RWPE2 (cell line): Measurements from ENCODE around the gene DHX58.

Experiments used
- ATAC-seq: fragments of 200-7000 bp; cut with Tn5 transposase; 3 replicates; pipeline ENCODE4 v1.9.1; 2021; ENCODE audit warnings: low read depth
- DNase-seq: peaks from one replicate; pipeline ENCODE4 v3.0.0-alpha.2; 2020; ENCODE audit warnings: low spot score
- H3K27ac ChIP-seq: fragments of 450-650 bp; 2 replicates; pipeline ENCODE4 v1.5.1; 2017; ENCODE audit warnings: mild to moderate bottlenecking; ENCODE audit not compliant: poor library complexity, severe bottlenecking
- H3K27me3 ChIP-seq: fragments of 250-450 bp; sonication (Bioruptor Pico); 2 replicates; pipeline ENCODE4 v1.5.1; 2021; ENCODE audit warnings: mild to moderate bottlenecking, moderate library complexity; ENCODE audit not compliant: insufficient read depth, poor library complexity, severe bottlenecking
- H3K36me3 ChIP-seq: fragments of 250-450 bp; sonication (Bioruptor Pico); 2 replicates; pipeline ENCODE4 v1.5.1; 2020; ENCODE audit warnings: low read depth, mild to moderate bottlenecking, moderate library complexity
- H3K4me1 ChIP-seq: fragments of 250-450 bp; sonication (Bioruptor Pico); 2 replicates; pipeline ENCODE4 v1.5.1; 2021; ENCODE audit warnings: mild to moderate bottlenecking, moderate library complexity; ENCODE audit not compliant: insufficient read depth, poor library complexity, severe bottlenecking
- H3K4me3 ChIP-seq: fragments of 250-450 bp; sonication (Bioruptor Pico); 2 replicates; pipeline ENCODE4 v1.5.1; 2021; ENCODE audit warnings: mild to moderate bottlenecking, moderate library complexity; ENCODE audit not compliant: severe bottlenecking
- H3K9me3 ChIP-seq: fragments of 250-450 bp; sonication (Bioruptor Pico); 2 replicates; pipeline ENCODE4 v1.5.1; 2021; ENCODE audit warnings: mild to moderate bottlenecking, moderate library complexity; ENCODE audit not compliant: severe bottlenecking
- TF ChIP-seq, protein P1 (sequence below): fragments of 450-650 bp; IDR thresholded peaks from one replicate; pipeline ENCODE4 v1.5.1; 2017; ENCODE audit warnings: mild to moderate bottlenecking, moderate library complexity; ENCODE audit not compliant: poor library complexity, severe bottlenecking

Gene DHX58

DNA sequence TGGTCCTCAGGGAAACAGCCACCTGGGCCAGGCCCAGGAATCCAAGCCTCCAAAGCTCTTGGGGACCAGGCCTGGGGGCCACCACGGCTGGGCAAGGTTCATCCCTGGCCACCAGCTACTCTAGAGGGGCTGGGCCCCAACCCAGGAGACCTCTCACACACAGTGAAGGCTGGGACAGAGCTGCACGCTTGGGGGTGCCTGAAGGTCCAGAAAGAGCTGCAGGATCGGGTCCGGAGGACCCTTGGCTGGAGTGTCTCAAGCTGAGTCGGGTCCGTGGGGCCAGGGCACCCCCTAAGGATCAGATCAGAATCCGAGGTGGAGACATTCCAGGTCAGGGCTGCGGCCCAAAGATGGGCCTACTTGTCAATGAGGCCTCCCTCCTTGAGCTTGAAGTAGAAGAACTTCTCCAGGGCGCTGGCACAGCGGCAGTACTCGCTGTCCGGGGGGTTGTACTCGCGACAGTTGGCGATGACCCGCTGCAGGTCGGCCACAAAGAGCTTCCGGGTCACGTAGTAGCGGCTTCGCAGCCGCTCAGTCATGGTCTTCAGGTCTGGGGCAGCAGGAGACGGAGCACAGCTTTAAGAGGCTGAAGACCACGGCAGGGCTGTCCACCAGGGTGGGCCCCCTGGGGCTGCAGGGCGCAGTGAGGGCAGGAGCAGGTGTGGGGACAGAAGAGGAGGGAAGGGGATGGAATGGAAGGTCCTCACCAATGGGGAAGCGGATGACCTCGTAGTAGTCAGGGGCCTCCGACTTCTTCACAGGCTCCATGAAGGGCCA, 967 bp upstream of the DHX58 start:
- TF ChIP-seq, protein P1, sequence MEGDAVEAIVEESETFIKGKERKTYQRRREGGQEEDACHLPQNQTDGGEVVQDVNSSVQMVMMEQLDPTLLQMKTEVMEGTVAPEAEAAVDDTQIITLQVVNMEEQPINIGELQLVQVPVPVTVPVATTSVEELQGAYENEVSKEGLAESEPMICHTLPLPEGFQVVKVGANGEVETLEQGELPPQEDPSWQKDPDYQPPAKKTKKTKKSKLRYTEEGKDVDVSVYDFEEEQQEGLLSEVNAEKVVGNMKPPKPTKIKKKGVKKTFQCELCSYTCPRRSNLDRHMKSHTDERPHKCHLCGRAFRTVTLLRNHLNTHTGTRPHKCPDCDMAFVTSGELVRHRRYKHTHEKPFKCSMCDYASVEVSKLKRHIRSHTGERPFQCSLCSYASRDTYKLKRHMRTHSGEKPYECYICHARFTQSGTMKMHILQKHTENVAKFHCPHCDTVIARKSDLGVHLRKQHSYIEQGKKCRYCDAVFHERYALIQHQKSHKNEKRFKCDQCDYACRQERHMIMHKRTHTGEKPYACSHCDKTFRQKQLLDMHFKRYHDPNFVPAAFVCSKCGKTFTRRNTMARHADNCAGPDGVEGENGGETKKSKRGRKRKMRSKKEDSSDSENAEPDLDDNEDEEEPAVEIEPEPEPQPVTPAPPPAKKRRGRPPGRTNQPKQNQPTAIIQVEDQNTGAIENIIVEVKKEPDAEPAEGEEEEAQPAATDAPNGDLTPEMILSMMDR: no peak
- Histone ChIP-seq H3K36me3 (peaks cover 37% of the 10 kb centered on the region), H3K4me1 (no peaks in the 10 kb centered on the region), H3K27me3 (no peaks in the 10 kb centered on the region), H3K9me3 (no peaks in the 10 kb centered on the region), H3K27ac (peak overlapping the region; percentile 69), H3K4me3 (no peak overlapping the region)
- ATAC-seq (no peak), DNase-seq (no peak)

DNA sequence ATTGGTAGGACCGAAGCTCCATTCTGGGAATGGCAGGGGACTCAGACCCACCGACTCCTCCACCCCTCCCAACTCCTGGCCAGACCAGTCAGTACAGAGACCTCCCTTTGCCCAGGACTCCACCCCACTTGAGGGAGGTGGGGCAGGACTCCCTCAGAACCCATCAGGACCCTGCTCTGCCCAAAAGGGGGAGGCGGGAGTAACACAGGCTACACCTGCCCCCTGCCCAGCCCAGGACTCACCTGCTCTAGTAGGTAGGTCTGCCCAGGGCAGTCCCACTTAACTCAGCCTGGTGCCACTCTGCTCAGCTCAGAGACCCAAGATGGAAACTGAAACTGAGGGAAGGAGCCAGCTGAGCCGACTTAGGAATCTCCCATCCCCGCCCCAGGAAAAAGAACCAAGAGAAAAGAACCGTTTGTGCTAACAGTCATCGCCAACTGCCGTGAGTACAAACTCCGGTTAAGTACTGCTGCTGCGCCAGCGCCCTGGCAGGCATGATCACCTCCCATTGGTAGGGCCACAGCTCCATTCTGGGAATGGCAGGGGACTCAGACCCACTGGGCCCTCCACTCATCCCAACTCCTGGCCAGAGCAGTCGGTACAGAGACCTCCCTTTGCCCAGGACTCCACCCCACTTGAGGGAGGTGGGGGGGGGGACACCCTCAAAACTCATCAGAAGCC, 503 bp downstream of the DHX58 start:
- Histone ChIP-seq H3K9me3 (no peaks in the 10 kb centered on the region), H3K27ac (peak overlapping the region; percentile 69), H3K4me3 (peak overlapping the region; percentile 37), H3K36me3 (peaks cover 22% of the 10 kb centered on the region), H3K27me3 (no peaks in the 10 kb centered on the region), H3K4me1 (no peaks in the 10 kb centered on the region)
- no peak for DNase-seq
- TF ChIP-seq, protein P1: no peak
- peak; percentile 36 for ATAC-seq

DNA sequence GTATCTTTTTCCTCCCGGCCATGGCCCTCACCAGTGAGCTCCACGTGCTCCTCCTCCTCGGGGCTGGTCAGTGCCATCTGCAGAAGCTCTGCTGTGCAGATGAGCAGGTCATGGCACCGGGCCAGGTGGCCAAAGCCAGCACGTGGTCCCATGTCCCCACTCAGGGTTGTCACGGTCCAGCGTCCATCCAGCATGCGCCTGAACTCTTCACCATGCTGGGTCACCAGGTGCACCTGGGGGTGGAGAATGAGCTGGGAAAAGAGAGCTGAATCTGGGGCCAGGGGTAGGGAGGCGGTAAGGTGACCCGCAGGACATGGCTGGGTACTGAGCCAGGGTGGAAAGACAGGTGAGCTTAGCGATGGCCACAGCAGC, 1.3 kb downstream of the DHX58 start:
- no peak for DNase-seq
- H3K27ac ChIP-seq: no peak overlapping the region
- no peaks in the 10 kb centered on the region for H3K4me1 ChIP-seq
- H3K4me3 ChIP-seq: no peak overlapping the region
- peaks cover 14% of the 10 kb centered on the region for H3K36me3 ChIP-seq
- no peaks in the 10 kb centered on the region for H3K27me3 ChIP-seq
- TF ChIP-seq, protein P1: no peak
- no peaks in the 10 kb centered on the region for H3K9me3 ChIP-seq
- no peak for ATAC-seq

DNA sequence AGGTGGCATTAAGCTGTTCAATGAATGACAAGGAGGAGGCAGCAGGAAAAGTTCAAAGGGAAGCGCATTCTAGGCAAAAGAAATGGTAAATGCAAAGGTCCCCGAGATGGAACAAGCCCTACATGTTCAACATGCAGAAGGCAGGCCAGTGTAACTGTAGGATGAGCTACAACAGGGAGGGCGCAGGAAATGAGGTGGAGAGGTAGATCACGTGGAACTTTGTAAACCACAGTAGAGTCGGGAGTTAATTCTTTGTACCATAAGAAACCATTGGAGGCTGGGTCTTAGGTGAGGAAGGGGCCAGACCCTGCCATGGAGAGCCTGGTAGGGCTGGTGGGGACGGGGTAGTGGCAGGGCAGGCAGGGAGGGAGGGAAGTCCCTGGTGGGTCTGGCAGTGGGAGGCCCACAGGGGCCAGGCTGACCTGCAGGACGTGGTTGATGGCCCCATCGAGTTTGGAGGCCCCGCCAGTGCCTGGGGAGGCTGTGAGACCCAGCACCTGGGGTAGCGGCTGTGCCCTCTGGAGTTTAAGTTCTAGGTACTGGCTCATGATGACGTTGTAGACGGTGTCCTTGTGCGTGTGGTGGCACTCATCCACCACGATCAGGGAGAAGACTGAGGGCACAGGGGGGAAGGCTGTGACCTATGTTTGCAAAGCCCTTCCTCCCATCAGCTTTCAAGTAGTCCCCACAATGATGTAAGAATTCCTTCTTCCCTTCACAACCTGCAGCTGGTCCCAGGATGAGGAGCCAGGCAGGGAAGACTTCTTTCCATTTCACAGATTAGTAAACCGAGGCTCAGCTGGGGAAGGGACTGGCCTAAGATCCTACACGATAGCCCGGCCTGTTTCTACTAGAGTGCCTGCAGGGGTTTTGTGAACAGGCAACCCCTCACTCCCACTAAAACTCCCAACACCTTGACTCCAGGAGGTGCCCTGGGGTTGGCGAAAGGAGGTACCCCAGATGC, 1.9 kb downstream of the DHX58 start:
- ATAC-seq (no peak), DNase-seq (no peak)
- Histone ChIP-seq H3K9me3 (no peaks in the 10 kb centered on the region), H3K27ac (no peak overlapping the region), H3K4me1 (no peaks in the 10 kb centered on the region), H3K27me3 (no peaks in the 10 kb centered on the region), H3K4me3 (no peak overlapping the region), H3K36me3 (peaks cover 8% of the 10 kb centered on the region)
- TF ChIP-seq, protein P1: no peak
